H1 (cell line): ENCODE measurements around the gene VPS41. TPM values are rescaled to one million over a fixed set of nuclear protein-coding genes. Genes with fewer than 3 reads are reported as not detected.
A peak's percentile ranks its signal among the peaks of the same experiment; 100 is the strongest.

Experiments
- CTCF ChIA-PET: fragments of 300-600 bp; sonication (Branson Sonifier 250); formaldehyde crosslinking; loops from one replicate; lab custom pipeline; 2021; ENCODE audit not compliant: partially characterized antibody; lab: Charles Lee
- POLR2A ChIA-PET: fragments of 300-600 bp; sonication (Branson Sonifier 250); formaldehyde crosslinking; loops from one replicate; lab custom pipeline; 2021; ENCODE audit warnings: inconsistent platforms; ENCODE audit not compliant: partially characterized antibody; lab: Charles Lee
- DNase-seq, 2 experiments: peaks; one replicate each; pipeline versions ENCODE4 v3.0.0 to v3.0.0-alpha.2; 2010 to 2022; ENCODE audit warnings: low spot score in 2 of 2, low read depth in 1 of 2, mixed read lengths in 1 of 2
- FAIRE-seq: peaks from 2 replicates; lab custom pipeline; 2011; peaks lifted over from hg19 to GRCh38; lab: Jason Lieb, UNC
- H2AFZ ChIP-seq: 2 replicates; pipeline ENCODE4 v1.8.1; 2012; ENCODE audit warnings: low read length, inconsistent platforms
- H2AK5ac ChIP-seq: 2 replicates; pipeline ENCODE4 v1.6.1; 2013; ENCODE audit warnings: low read depth, low read length
- H2BK120ac ChIP-seq: replicated peaks from 2 replicates; pipeline ENCODE3; 2013; ENCODE audit warnings: low read depth, low read length, inconsistent platforms
- H2BK12ac ChIP-seq: 2 replicates; pipeline ENCODE4 v1.6.1; 2013; ENCODE audit warnings: low read depth, low read length
- H2BK15ac ChIP-seq: 2 replicates; pipeline ENCODE4 v1.6.1; 2013; ENCODE audit warnings: low read length
- H2BK20ac ChIP-seq: 2 replicates; pipeline ENCODE4 v1.6.1; 2013; ENCODE audit warnings: low read length
- H2BK5ac ChIP-seq: 2 replicates; pipeline ENCODE4 v1.6.1; 2013; ENCODE audit warnings: low read depth, low read length
- H3K14ac ChIP-seq: 2 replicates; pipeline ENCODE4 v1.6.1; 2013; ENCODE audit warnings: inconsistent platforms; ENCODE audit not compliant: insufficient read length
- H3K18ac ChIP-seq: 2 replicates; pipeline ENCODE4 v1.6.1; 2013; ENCODE audit warnings: low read length; ENCODE audit errors: extremely low read depth
- H3K23ac ChIP-seq: 2 replicates; pipeline ENCODE4 v1.6.1; 2013; ENCODE audit warnings: inconsistent platforms; ENCODE audit not compliant: insufficient read length
- H3K23me2 ChIP-seq: 2 replicates; pipeline ENCODE4 v1.6.1; 2013; ENCODE audit warnings: low read depth, low read length
- H3K27ac ChIP-seq: 2 replicates; pipeline ENCODE4 v1.6.1; 2011; ENCODE audit warnings: low read depth, low read length, inconsistent platforms
- H3K27me3 ChIP-seq, 4 experiments: replicated peaks in 1 of 4; 1 replicate in 1 of 4; 2 replicates in 3 of 4; pipeline versions ENCODE4 v1.6.1 to v1.8.1; 2011 to 2013; ENCODE audit warnings: low read length in 3 of 4, mild to moderate bottlenecking in 3 of 4, inconsistent platforms in 2 of 4, mixed read lengths in 2 of 4, moderate library complexity in 1 of 4; ENCODE audit not compliant: control insufficient read depth in 3 of 4, insufficient read depth in 3 of 4; ENCODE audit errors: extremely low read depth in 1 of 4
- H3K36me3 ChIP-seq, 4 experiments: 2 replicates each; pipeline versions ENCODE4 v1.6.1 to v1.8.1; 2011 to 2013; ENCODE audit warnings: mild to moderate bottlenecking in 4 of 4, low read length in 3 of 4, moderate library complexity in 2 of 4, control low read depth in 1 of 4, inconsistent platforms in 1 of 4; ENCODE audit not compliant: insufficient read depth in 4 of 4, control insufficient read depth in 2 of 4
- H3K4ac ChIP-seq: replicated peaks from 2 replicates; pipeline ENCODE3; 2013; ENCODE audit warnings: low read length, low read depth, mixed read lengths, inconsistent platforms; ENCODE audit not compliant: insufficient read length
- H3K4me1 ChIP-seq, 4 experiments: replicated peaks in 1 of 4; 1 replicate in 1 of 4; 2 replicates in 3 of 4; pipeline versions ENCODE4 v1.6.1 to v1.8.1; 2011 to 2013; ENCODE audit warnings: low read length in 3 of 4, inconsistent platforms in 2 of 4, mixed read lengths in 1 of 4; ENCODE audit not compliant: insufficient read depth in 4 of 4, control insufficient read depth in 3 of 4
- H3K4me2 ChIP-seq, 2 experiments: 2 replicates each; pipeline versions ENCODE4 v1.6.1 to v1.8.1; 2011 to 2013; ENCODE audit warnings: low read depth in 2 of 2, low read length in 2 of 2, control low read depth in 1 of 2, inconsistent platforms in 1 of 2, mild to moderate bottlenecking in 1 of 2; ENCODE audit not compliant: insufficient read depth in 1 of 2
- H3K4me3 ChIP-seq, 4 experiments: fragments of 200-600, 300-600 bp in 1 of 4; sonication (generic), shearing (Covaris generic), sonication (Bioruptor Twin) in 1 of 4; 2 replicates each; pipeline versions ENCODE4 v1.5.1 to v1.8.1; 2011 to 2016; ENCODE audit warnings: low read length in 4 of 4, low read depth in 3 of 4, control low read depth in 2 of 4, inconsistent platforms in 2 of 4, mild to moderate bottlenecking in 2 of 4, mixed read lengths in 1 of 4, moderate library complexity in 1 of 4; ENCODE audit not compliant: insufficient read depth in 2 of 4; ENCODE audit errors: extremely low read depth in 1 of 4
- H3K56ac ChIP-seq: replicated peaks from 2 replicates; pipeline ENCODE3; 2013; ENCODE audit warnings: low read depth, mild to moderate bottlenecking, mixed read lengths, low read length, inconsistent platforms; ENCODE audit not compliant: insufficient read length
- H3K79me1 ChIP-seq: 2 replicates; pipeline ENCODE4 v1.6.1; 2013; ENCODE audit warnings: low read depth, low read length, control low read depth
- H3K79me2 ChIP-seq, 2 experiments: 2 replicates each; pipeline versions ENCODE4 v1.6.1 to v1.8.1; 2012 to 2013; ENCODE audit warnings: low read length in 2 of 2, mild to moderate bottlenecking in 2 of 2, inconsistent platforms in 1 of 2; ENCODE audit not compliant: insufficient read depth in 2 of 2, control insufficient read depth in 1 of 2
- H3K9ac ChIP-seq, 4 experiments: replicated peaks in 1 of 4; 1 replicate in 1 of 4; 2 replicates in 3 of 4; pipeline versions ENCODE4 v1.6.1 to v1.8.1; 2011 to 2013; ENCODE audit warnings: low read depth in 3 of 4, low read length in 3 of 4, control low read depth in 2 of 4, mild to moderate bottlenecking in 2 of 4, moderate library complexity in 2 of 4, inconsistent platforms in 1 of 4; ENCODE audit errors: extremely low read depth in 1 of 4
- H3K9me3 ChIP-seq, 2 experiments: 2 replicates each; pipeline versions ENCODE4 v1.6.1 to v1.8.1; 2012 to 2013; ENCODE audit warnings: mild to moderate bottlenecking in 2 of 2, moderate library complexity in 2 of 2, control low read depth in 1 of 2, inconsistent platforms in 1 of 2, low read depth in 1 of 2, low read length in 1 of 2, mixed read lengths in 1 of 2; ENCODE audit not compliant: insufficient read depth in 2 of 2
- H4K20me1 ChIP-seq, 2 experiments: replicated peaks in 1 of 2; 2 replicates each; pipeline versions ENCODE3 to v1.8.1; 2011 to 2013; ENCODE audit warnings: inconsistent platforms in 2 of 2, low read length in 2 of 2, mild to moderate bottlenecking in 1 of 2; ENCODE audit not compliant: insufficient read depth in 2 of 2, control insufficient read depth in 1 of 2
- H4K5ac ChIP-seq: 2 replicates; pipeline ENCODE4 v1.6.1; 2013; ENCODE audit warnings: low read length, low read depth, mixed read lengths, inconsistent platforms; ENCODE audit not compliant: insufficient read length
- H4K8ac ChIP-seq: 2 replicates; pipeline ENCODE4 v1.8.0; 2013; ENCODE audit warnings: mild to moderate bottlenecking, moderate library complexity, low read length, inconsistent platforms; ENCODE audit not compliant: insufficient read depth; ENCODE audit errors: extremely low read depth
- H4K91ac ChIP-seq: replicated peaks from 2 replicates; pipeline ENCODE3; 2013; ENCODE audit warnings: low read length, mixed read lengths, inconsistent platforms; ENCODE audit not compliant: insufficient read length
- ATF3 ChIP-seq: IDR thresholded peaks from 2 replicates; pipeline ENCODE4 v1.6.1; 2011; ENCODE audit warnings: low read depth, mild to moderate bottlenecking, low read length; ENCODE audit not compliant: insufficient read depth
- BRCA1 ChIP-seq: IDR thresholded peaks from 2 replicates; pipeline ENCODE4 v1.6.1; 2012; ENCODE audit warnings: low read depth, low read length, improper control_type of control experiment
- CTCF ChIP-seq, 3 experiments: IDR thresholded peaks; 1 replicate in 2 of 3; 2 replicates in 1 of 3; pipeline versions ENCODE4 v1.5.1 to v1.6.1; 2011; ENCODE audit warnings: low read length in 3 of 3, mild to moderate bottlenecking in 3 of 3, inconsistent platforms in 2 of 3, low read depth in 1 of 3, moderate library complexity in 1 of 3; ENCODE audit not compliant: insufficient read depth in 1 of 3; ENCODE audit errors: control extremely low read depth in 1 of 3
- HDAC2 ChIP-seq, 2 experiments: fragments of 300-600 bp in 1 of 2; sonication (generic) in 1 of 2; IDR thresholded peaks; 2 replicates each; pipeline ENCODE4 v1.6.1; 2011 to 2012; ENCODE audit warnings: low read depth in 2 of 2, low read length in 2 of 2, mild to moderate bottlenecking in 2 of 2, moderate library complexity in 2 of 2, borderline replicate concordance in 1 of 2, inconsistent platforms in 1 of 2
- KDM4A ChIP-seq: IDR thresholded peaks from one replicate; pipeline ENCODE4 v1.7.1; 2012; ENCODE audit warnings: low read depth, mild to moderate bottlenecking, moderate library complexity, low read length, inconsistent platforms; ENCODE audit not compliant: severe bottlenecking
- RAD21 ChIP-seq, 2 experiments: IDR thresholded peaks in 1 of 2; conservative IDR thresholded peaks in 1 of 2; 2 replicates each; pipeline ENCODE4 v1.6.1; 2011; ENCODE audit warnings: low read depth in 2 of 2, low read length in 2 of 2, improper control_type of control experiment in 1 of 2, inconsistent platforms in 1 of 2, mild to moderate bottlenecking in 1 of 2, moderate library complexity in 1 of 2
- RBBP5 ChIP-seq: IDR thresholded peaks from 2 replicates; pipeline ENCODE4 v1.7.1; 2012; ENCODE audit warnings: low read depth, mild to moderate bottlenecking, inconsistent platforms, low read length, moderate library complexity, borderline replicate concordance
- SIRT6 ChIP-seq: IDR thresholded peaks from one replicate; pipeline ENCODE4 v1.7.1; 2012; ENCODE audit warnings: low read length, inconsistent platforms
- SIX5 ChIP-seq: IDR thresholded peaks from 2 replicates; pipeline ENCODE4 v1.6.1; 2011; ENCODE audit warnings: mild to moderate bottlenecking, low read depth, low read length
- SRF ChIP-seq: IDR thresholded peaks from 2 replicates; pipeline ENCODE4 v1.6.1; 2011; ENCODE audit warnings: mild to moderate bottlenecking, low read depth, low read length, moderate library complexity
- WGBS, 2 experiments: shearing (Covaris generic) in 1 of 2; methylation state at CpG; one replicate each; pipeline versions ENCODE4 v1.1.6 to v1.1.7; 2013 to 2015; ENCODE audit warnings: low lambda C conversion rate in 2 of 2, mixed read lengths in 2 of 2, inconsistent platforms in 1 of 2, low coverage in 1 of 2, missing lambda C conversion rate in 1 of 2; ENCODE audit not compliant: insufficient replicate concordance in 2 of 2, insufficient coverage in 1 of 2, insufficient read length in 1 of 2; ENCODE audit errors: extremely low coverage in 1 of 2, missing lambda C conversion rate in 1 of 2; 5-methylcytosine and 5-hydroxymethylcytosine counted together
- polyA plus RNA-seq, 7 experiments: library from polyadenylated mRNA; depleted of rRNA in 3 of 7; stranded (reverse) in 5 of 7; unstranded in 2 of 7; fragments of >200 nt in 5 of 7; fragments of 200-250 nt in 2 of 7; gene quantifications; 1 replicate in 5 of 7; 2 replicates in 1 of 7; 4 replicates in 1 of 7; pipeline versions ENCODE4 v1.2.1 to v1.2.3, GENCODE V29; 2011 to 2013; ENCODE audit warnings: missing spikeins in 2 of 7, mixed read lengths in 2 of 7
- total RNA-seq: library from RNA; stranded (reverse); fragmentation: NEBNext Ultra II Directional; extraction: Animal tissue kit (Norgen Biotek cat#: 25700); gene quantifications from 2 replicates; pipeline ENCODE4 v1.2.1, GENCODE V29; 2021

The VPS41 gene
- total and polyA plus RNA-seq, 2 of the 8 experiments (the other 6 are each of a cell fraction or from before 2014, with no cell fraction given), result 10.7 to 63.3 TPM

GRCh38 chr7:38716397-38716796 is 192.6 kb downstream of the VPS41 start:
- H3K27ac ChIP-seq, result no peak overlapping the region
- peaks cover 0 to 2% (median 0%) of the 10 kb centered on the region in 4 experiments; a peak in 2 of 8 replicates for H3K36me3 ChIP-seq
- FAIRE-seq (no peak), DNase-seq (no peak)
- no peaks in the 10 kb centered on the region for H3K79me2 ChIP-seq
- CTCF ChIA-PET, result interaction anchor here (0.9 to 1.9 kb wide), 7 partner anchors 16 to 318 kb away, joined by 3 to 8 read pairs (median 3); no protein-coding TSS in a partner anchor
- WGBS, 2 experiments, result 86% methylated on average over 4 of the region's 4 CpGs; no CpG with 5 or more reads in 1 of the 2 experiments
- peaks cover 0 to 1% (median 0%) of the 10 kb centered on the region in 4 experiments; a peak in 1 of 7 replicates for H3K27me3 ChIP-seq
- H2AFZ ChIP-seq, result no peak overlapping the region
- no peak overlapping the region for H4K8ac ChIP-seq
- H3K9me3 ChIP-seq, result no peaks in the 10 kb centered on the region; a peak in 1 of 4 replicates
- H3K23me2 ChIP-seq, result no peaks in the 10 kb centered on the region
- no peak overlapping the region for H2BK5ac ChIP-seq
- no peak overlapping the region for H2BK15ac ChIP-seq
- H4K5ac ChIP-seq, result no peak overlapping the region
- H3K4ac ChIP-seq, result no peak overlapping the region
- no peak overlapping the region for H2BK120ac ChIP-seq
- no peak overlapping the region for H2BK20ac ChIP-seq
- no peak overlapping the region for H2AK5ac ChIP-seq
- no peak overlapping the region for H3K4me3 ChIP-seq
- no peak overlapping the region for H3K9ac ChIP-seq
- no peak overlapping the region for H3K18ac ChIP-seq
- H3K56ac ChIP-seq, result no peak overlapping the region
- H3K4me1 ChIP-seq, result peaks cover 0 to 3% (median 0%) of the 10 kb centered on the region in 4 experiments; a peak in 1 of 7 replicates
- H3K4me2 ChIP-seq, result no peak overlapping the region
- H4K91ac ChIP-seq, result no peak overlapping the region
- no peak overlapping the region for H2BK12ac ChIP-seq
- no peaks in the 10 kb centered on the region for H3K79me1 ChIP-seq
- no peak overlapping the region for H3K14ac ChIP-seq
- H4K20me1 ChIP-seq, result no peaks in the 10 kb centered on the region
- POLR2A ChIA-PET, result no interaction called here
- H3K23ac ChIP-seq, result no peak overlapping the region
- TF ChIP-seq HDAC2 (IDR thresholded peaks at IDR 0.05; ENCODE audit: borderline replicate concordance in 1 of 2, low read depth in 2 of 2, low read length in 2 of 2), result no peak
- no peak for TF ChIP-seq RBBP5
- TF ChIP-seq BRCA1, result no peak
- TF ChIP-seq RAD21 (IDR thresholded peaks at IDR 0.05 in 1 of 2, conservative IDR thresholded peaks at IDR 0.05 in 1 of 2; ENCODE audit: low read depth in 2 of 2, low read length in 2 of 2), result peak; percentile 52 to 57; a peak in 3 of 4 replicates
- TF ChIP-seq CTCF (IDR thresholded peaks at IDR 0.05; ENCODE audit: control extremely low read depth in 1 of 3, insufficient read depth in 1 of 3, low read depth in 1 of 3, low read length in 3 of 3), result peak; percentile 20 to 53 (median 51)
- no peak for TF ChIP-seq ATF3
- TF ChIP-seq SIX5, result no peak
- TF ChIP-seq SIRT6, result no peak
- no peak for TF ChIP-seq SRF
- TF ChIP-seq KDM4A, result no peak
